H7 (cell line): ENCODE data around the gene ZMYND15. TPM values are rescaled to one million over a fixed set of nuclear protein-coding genes. Genes with fewer than 3 reads are reported as not detected.

ENCODE experiments used
- total RNA-seq: library from RNA; depleted of rRNA; stranded (reverse); fragments of >200 nt; shearing (Covaris generic); gene quantifications from 2 replicates; pipeline ENCODE4 v1.2.3, GENCODE V29; 2014; rRNA removed

The ZMYND15 gene
- total RNA-seq, 1 experiment from 2014 or later = 0.17 TPM

Other genes starting within 250 kb of the ZMYND15 start
- 1.8 and 2.1 TPM in 2 replicates for gene SPNS2, start 241.0 kb upstream of the ZMYND15 start, total RNA-seq
- gene MYBBP1A, start 184.4 kb upstream of the ZMYND15 start, total RNA-seq = 140 and 149 TPM in 2 replicates
- gene GGT6, start 179.3 kb upstream of the ZMYND15 start, total RNA-seq = not detected in 2 replicates
- 1.4 and 1.9 TPM in 2 replicates for gene SMTNL2, start 155.3 kb upstream of the ZMYND15 start, total RNA-seq
- 0.10 and 0.11 TPM in 2 replicates for gene ALOX15, start 98.2 kb upstream of the ZMYND15 start, total RNA-seq
- gene PELP1, start 35.7 kb upstream of the ZMYND15 start, total RNA-seq = 73.8 and 77.2 TPM in 2 replicates
- gene ARRB2, start 29.2 kb upstream of the ZMYND15 start, total RNA-seq = 28.5 and 40.2 TPM in 2 replicates
- gene MED11, start 8.4 kb upstream of the ZMYND15 start, total RNA-seq = 24.8 and 27.9 TPM in 2 replicates
- gene CXCL16, start 95 bp downstream of the ZMYND15 start, total RNA-seq = 0.42 and 2.0 TPM in 2 replicates
- gene TM4SF5, start 32.1 kb downstream of the ZMYND15 start, total RNA-seq = not detected in 2 replicates
- gene VMO1, start 46.5 kb downstream of the ZMYND15 start, total RNA-seq = not detected in 2 replicates
- not detected in 2 replicates for gene GLTPD2, start 49.1 kb downstream of the ZMYND15 start, total RNA-seq
- gene PSMB6, start 56.3 kb downstream of the ZMYND15 start, total RNA-seq = 348 and 395 TPM in 2 replicates
- 36.5 and 42.6 TPM in 2 replicates for gene PLD2, start 67.3 kb downstream of the ZMYND15 start, total RNA-seq
- 42.4 and 58.2 TPM in 2 replicates for gene MINK1, start 93.5 kb downstream of the ZMYND15 start, total RNA-seq
- gene C17orf107, start 159.7 kb downstream of the ZMYND15 start, total RNA-seq = 7.6 and 7.8 TPM in 2 replicates
- 0.67 and 0.69 TPM in 2 replicates for gene CHRNE, start 163.3 kb downstream of the ZMYND15 start, total RNA-seq
- not detected in 2 replicates for gene GP1BA, start 192.4 kb downstream of the ZMYND15 start, total RNA-seq
- 143 and 169 TPM in 2 replicates for gene SLC25A11, start 200.2 kb downstream of the ZMYND15 start, total RNA-seq
- 67.0 and 87.6 TPM in 2 replicates for gene RNF167, start 200.4 kb downstream of the ZMYND15 start, total RNA-seq
- gene PFN1, start 208.7 kb downstream of the ZMYND15 start, total RNA-seq = 1,296 and 1,480 TPM in 2 replicates
- 24.2 and 25.7 TPM in 2 replicates for gene ENO3, start 211.3 kb downstream of the ZMYND15 start, total RNA-seq
- gene SPAG7, start 228.0 kb downstream of the ZMYND15 start, total RNA-seq = 103 and 105 TPM in 2 replicates
- gene CAMTA2, start 247.8 kb downstream of the ZMYND15 start, total RNA-seq = 1.6 and 3.8 TPM in 2 replicates